ENCODE measurements around the gene KIZ. TPM values are rescaled to one million over a fixed set of nuclear protein-coding genes. Genes with fewer than 3 reads are reported as not detected.
A peak's percentile ranks its signal among the peaks of the same experiment; 100 is the strongest.

KIZ gene
- total RNA-seq, 1 experiment from 2014 or later, result 43.6 TPM

- TF ChIP-seq ARID4B (CRISPR knock-in tag; IDR thresholded peaks at IDR 0.05; ENCODE audit: borderline replicate concordance), result no peak
- no peak for TF ChIP-seq KAT7 (CRISPR knock-in tag; IDR thresholded peaks at IDR 0.05; ENCODE audit: borderline replicate concordance)
- no peak for TF ChIP-seq AR (CRISPR knock-in tag; IDR thresholded peaks at IDR 0.05)
- no peak for TF ChIP-seq ZNF416 (CRISPR knock-in tag; IDR thresholded peaks at IDR 0.05)
- TF ChIP-seq GTF2I (CRISPR knock-in tag; conservative IDR thresholded peaks at IDR 0.05), result no peak
Measured at GRCh38 chr20:21129861-21130260, 4.0 kb downstream of the KIZ start (continued).

- Mint-ChIP-seq H3K9me3 (no peaks in the 10 kb centered on the region), H3K4me1 (peaks cover 48% of the 10 kb centered on the region), H3K4me3 (no peak overlapping the region), H3K36me3 (peaks cover 17% of the 10 kb centered on the region), H3K27me3 (ENCODE audit: low read depth) (no peaks in the 10 kb centered on the region), H3K27ac (no peak overlapping the region; the same call in 1 of the 2 replicates)
- ATAC-seq (no peak), DNase-seq (ENCODE audit: low spot score) (no peak)
- POLR2A ChIA-PET, result no interaction called here
- CTCF ChIA-PET, result no interaction called here
- no peak for TF ChIP-seq RORB (CRISPR knock-in tag; IDR thresholded peaks at IDR 0.05)
Measured at GRCh38 chr20:21133404-21133803, 7.5 kb downstream of the KIZ start.

GRCh38 chr20:21133917-21134622 lies 8.2 kb downstream of the KIZ start:
- no peaks in the 10 kb centered on the region for H3K27me3 Mint-ChIP-seq (ENCODE audit: low read depth)
- ATAC-seq (no peak), DNase-seq (ENCODE audit: low spot score) (no peak)
- H3K4me1 Mint-ChIP-seq, result peaks cover 44% of the 10 kb centered on the region
- peak overlapping the region; percentile 26; the same call in 1 of the 2 replicates for H3K27ac Mint-ChIP-seq
- ChIA-PET CTCF (interaction anchor here (0.7 to 1.0 kb wide), 2 partner anchors 9 to 166 kb away, joined by 4 to 5 read pairs; partner anchors contain the start of gene KIZ), POLR2A (interaction anchor here (0.7 kb wide), 2 partner anchors 12 to 105 kb away, joined by 4 to 7 read pairs; no protein-coding TSS in a partner anchor)
- H3K9me3 Mint-ChIP-seq, result no peaks in the 10 kb centered on the region
- TF ChIP-seq GRHL2 (CRISPR knock-in tag; IDR thresholded peaks at IDR 0.05; ENCODE audit: insufficient replicate concordance, severe bottlenecking), result no peak
- TF ChIP-seq IRF2 (CRISPR knock-in tag; IDR thresholded peaks at IDR 0.05; ENCODE audit: borderline replicate concordance, low read depth), result no peak
- TF ChIP-seq CDX4 (CRISPR knock-in tag; IDR thresholded peaks at IDR 0.05; ENCODE audit: borderline replicate concordance), result no peak
- no peak for TF ChIP-seq ZNF416 (CRISPR knock-in tag; IDR thresholded peaks at IDR 0.05)
- TF ChIP-seq ZNF138 (CRISPR knock-in tag; conservative IDR thresholded peaks at IDR 0.05), result no peak
- TF ChIP-seq NR3C1 (CRISPR knock-in tag; conservative IDR thresholded peaks at IDR 0.05; ENCODE audit: low read depth), result no peak
- TF ChIP-seq ZNF532 (CRISPR knock-in tag; IDR thresholded peaks at IDR 0.05; ENCODE audit: borderline replicate concordance), result no peak
- no peak for TF ChIP-seq HMGXB4 (CRISPR knock-in tag; IDR thresholded peaks at IDR 0.05)
- H3K4me3 Mint-ChIP-seq, result no peak overlapping the region
- peaks cover 17% of the 10 kb centered on the region for H3K36me3 Mint-ChIP-seq
